HL-60 (cell line): ENCODE measurements around the gene ASB15.

Experiments used
- GABPA ChIP-seq: IDR thresholded peaks from 2 replicates; pipeline ENCODE4 v1.6.1; 2012; ENCODE audit warnings: low read depth
- POLR2AphosphoS5 ChIP-seq: IDR thresholded peaks from 2 replicates; pipeline ENCODE4 v1.6.1; 2012; ENCODE audit warnings: low read depth
- SPI1 ChIP-seq: IDR thresholded peaks from 2 replicates; pipeline ENCODE4 v1.6.1; 2012; ENCODE audit warnings: low read depth, mild to moderate bottlenecking, borderline replicate concordance
- TF ChIP-seq, protein P1 (sequence below): IDR thresholded peaks from one replicate; pipeline ENCODE4 v1.5.1; 2011; ENCODE audit warnings: low read length, control low read depth, inconsistent platforms; ENCODE audit not compliant: insufficient read depth
- TF ChIP-seq, protein P2 (sequence below): IDR thresholded peaks from 2 replicates; pipeline ENCODE4 v1.6.1; 2012; ENCODE audit warnings: low read depth; ENCODE audit not compliant: insufficient replicate concordance

DNA sequence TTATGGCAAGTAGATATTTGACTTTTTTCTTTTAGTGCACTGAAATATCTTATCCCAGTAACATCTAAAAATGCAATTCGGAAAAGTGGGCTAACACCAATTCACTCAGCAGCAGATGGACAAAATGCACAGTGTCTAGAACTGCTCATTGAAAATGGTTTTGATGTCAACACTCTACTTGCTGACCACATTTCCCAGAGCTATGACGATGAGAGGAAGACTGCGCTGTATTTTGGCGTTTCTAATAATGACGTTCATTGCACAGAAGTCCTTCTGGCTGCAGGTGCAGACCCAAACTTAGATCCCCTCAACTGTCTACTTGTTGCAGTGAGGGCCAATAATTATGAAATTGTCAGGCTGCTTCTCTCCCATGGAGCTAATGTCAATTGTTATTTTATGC lies 27.2 kb downstream of the ASB15 start:
- TF ChIP-seq, protein P1, sequence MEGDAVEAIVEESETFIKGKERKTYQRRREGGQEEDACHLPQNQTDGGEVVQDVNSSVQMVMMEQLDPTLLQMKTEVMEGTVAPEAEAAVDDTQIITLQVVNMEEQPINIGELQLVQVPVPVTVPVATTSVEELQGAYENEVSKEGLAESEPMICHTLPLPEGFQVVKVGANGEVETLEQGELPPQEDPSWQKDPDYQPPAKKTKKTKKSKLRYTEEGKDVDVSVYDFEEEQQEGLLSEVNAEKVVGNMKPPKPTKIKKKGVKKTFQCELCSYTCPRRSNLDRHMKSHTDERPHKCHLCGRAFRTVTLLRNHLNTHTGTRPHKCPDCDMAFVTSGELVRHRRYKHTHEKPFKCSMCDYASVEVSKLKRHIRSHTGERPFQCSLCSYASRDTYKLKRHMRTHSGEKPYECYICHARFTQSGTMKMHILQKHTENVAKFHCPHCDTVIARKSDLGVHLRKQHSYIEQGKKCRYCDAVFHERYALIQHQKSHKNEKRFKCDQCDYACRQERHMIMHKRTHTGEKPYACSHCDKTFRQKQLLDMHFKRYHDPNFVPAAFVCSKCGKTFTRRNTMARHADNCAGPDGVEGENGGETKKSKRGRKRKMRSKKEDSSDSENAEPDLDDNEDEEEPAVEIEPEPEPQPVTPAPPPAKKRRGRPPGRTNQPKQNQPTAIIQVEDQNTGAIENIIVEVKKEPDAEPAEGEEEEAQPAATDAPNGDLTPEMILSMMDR = no peak
- TF ChIP-seq, protein P2, sequence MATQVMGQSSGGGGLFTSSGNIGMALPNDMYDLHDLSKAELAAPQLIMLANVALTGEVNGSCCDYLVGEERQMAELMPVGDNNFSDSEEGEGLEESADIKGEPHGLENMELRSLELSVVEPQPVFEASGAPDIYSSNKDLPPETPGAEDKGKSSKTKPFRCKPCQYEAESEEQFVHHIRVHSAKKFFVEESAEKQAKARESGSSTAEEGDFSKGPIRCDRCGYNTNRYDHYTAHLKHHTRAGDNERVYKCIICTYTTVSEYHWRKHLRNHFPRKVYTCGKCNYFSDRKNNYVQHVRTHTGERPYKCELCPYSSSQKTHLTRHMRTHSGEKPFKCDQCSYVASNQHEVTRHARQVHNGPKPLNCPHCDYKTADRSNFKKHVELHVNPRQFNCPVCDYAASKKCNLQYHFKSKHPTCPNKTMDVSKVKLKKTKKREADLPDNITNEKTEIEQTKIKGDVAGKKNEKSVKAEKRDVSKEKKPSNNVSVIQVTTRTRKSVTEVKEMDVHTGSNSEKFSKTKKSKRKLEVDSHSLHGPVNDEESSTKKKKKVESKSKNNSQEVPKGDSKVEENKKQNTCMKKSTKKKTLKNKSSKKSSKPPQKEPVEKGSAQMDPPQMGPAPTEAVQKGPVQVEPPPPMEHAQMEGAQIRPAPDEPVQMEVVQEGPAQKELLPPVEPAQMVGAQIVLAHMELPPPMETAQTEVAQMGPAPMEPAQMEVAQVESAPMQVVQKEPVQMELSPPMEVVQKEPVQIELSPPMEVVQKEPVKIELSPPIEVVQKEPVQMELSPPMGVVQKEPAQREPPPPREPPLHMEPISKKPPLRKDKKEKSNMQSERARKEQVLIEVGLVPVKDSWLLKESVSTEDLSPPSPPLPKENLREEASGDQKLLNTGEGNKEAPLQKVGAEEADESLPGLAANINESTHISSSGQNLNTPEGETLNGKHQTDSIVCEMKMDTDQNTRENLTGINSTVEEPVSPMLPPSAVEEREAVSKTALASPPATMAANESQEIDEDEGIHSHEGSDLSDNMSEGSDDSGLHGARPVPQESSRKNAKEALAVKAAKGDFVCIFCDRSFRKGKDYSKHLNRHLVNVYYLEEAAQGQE = no peak
- TF ChIP-seq GABPA = no peak
- TF ChIP-seq POLR2AphosphoS5 = no peak
- no peak for TF ChIP-seq SPI1
